IMR-90 (cell line): ENCODE results near the gene IL6.
"Not testable (repeated sequence)": the region's sequence is repeated elsewhere in the genome, so short reads cannot be mapped to it uniquely, and the experiment has no call there.

Source experiments
- CEBPB ChIP-seq: IDR thresholded peaks from 2 replicates; pipeline ENCODE4 v1.6.1; 2012; ENCODE audit warnings: low read depth, low read length, improper control_type of control experiment
- POLR2A ChIP-seq: IDR thresholded peaks from 2 replicates; pipeline ENCODE4 v1.6.1; 2012; ENCODE audit warnings: mild to moderate bottlenecking, low read depth, low read length
- RAD21 ChIP-seq: IDR thresholded peaks from 2 replicates; pipeline ENCODE4 v1.6.1; 2012; ENCODE audit warnings: low read length, improper control_type of control experiment
- TF ChIP-seq, protein P1 (sequence below): conservative IDR thresholded peaks from 2 replicates; pipeline ENCODE4 v1.5.1; 2012; ENCODE audit warnings: mild to moderate bottlenecking, low read depth, low read length, improper control_type of control experiment
- TF ChIP-seq, protein P2 (sequence below): fragments of 150-350 bp; IDR thresholded peaks from 2 replicates; pipeline ENCODE4 v1.6.1; 2016; ENCODE audit warnings: low read depth, mild to moderate bottlenecking, low read length, moderate library complexity, borderline replicate concordance

DNA sequence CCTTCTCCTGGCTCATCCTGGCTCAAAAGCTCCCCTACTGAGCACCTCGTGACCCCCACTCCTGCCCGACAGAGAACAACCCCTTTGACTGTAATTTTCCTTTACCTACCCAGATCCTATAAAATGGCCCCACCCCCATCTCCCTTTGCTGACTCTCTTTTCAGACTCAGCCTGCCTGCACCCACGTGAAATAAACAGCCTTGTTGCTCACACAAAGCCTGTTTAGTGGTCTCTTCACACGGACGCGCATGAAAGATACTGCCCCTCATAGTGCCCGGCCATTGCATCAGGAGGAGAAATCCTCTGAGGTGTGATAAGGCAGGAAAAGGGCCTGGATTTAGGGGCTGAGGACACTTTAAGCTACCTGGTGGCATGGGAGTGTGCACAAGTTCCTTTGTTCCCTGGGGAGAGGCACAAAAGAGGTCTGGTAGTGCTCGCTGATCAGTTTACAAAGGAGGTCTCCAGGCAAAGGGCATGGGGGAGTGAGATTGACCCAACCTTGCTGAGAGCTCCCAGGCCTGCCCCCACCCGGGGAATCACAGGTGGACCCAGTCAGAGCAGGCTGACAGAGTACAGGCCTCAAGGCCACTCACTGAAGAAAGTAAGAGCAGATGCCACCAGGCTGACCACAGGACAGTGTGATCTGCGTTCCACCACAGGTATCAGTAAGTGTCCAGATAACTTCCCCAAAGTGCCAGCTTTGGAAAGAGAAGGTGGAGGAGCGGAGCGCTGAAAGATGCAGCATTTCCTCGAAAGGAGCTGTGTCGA lies 17.8 kb upstream of the IL6 start:
- TF ChIP-seq, protein P1, sequence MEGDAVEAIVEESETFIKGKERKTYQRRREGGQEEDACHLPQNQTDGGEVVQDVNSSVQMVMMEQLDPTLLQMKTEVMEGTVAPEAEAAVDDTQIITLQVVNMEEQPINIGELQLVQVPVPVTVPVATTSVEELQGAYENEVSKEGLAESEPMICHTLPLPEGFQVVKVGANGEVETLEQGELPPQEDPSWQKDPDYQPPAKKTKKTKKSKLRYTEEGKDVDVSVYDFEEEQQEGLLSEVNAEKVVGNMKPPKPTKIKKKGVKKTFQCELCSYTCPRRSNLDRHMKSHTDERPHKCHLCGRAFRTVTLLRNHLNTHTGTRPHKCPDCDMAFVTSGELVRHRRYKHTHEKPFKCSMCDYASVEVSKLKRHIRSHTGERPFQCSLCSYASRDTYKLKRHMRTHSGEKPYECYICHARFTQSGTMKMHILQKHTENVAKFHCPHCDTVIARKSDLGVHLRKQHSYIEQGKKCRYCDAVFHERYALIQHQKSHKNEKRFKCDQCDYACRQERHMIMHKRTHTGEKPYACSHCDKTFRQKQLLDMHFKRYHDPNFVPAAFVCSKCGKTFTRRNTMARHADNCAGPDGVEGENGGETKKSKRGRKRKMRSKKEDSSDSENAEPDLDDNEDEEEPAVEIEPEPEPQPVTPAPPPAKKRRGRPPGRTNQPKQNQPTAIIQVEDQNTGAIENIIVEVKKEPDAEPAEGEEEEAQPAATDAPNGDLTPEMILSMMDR, result not testable (repeated sequence)
- not testable (repeated sequence) for TF ChIP-seq POLR2A, RAD21, CEBPB
- TF ChIP-seq, protein P2, sequence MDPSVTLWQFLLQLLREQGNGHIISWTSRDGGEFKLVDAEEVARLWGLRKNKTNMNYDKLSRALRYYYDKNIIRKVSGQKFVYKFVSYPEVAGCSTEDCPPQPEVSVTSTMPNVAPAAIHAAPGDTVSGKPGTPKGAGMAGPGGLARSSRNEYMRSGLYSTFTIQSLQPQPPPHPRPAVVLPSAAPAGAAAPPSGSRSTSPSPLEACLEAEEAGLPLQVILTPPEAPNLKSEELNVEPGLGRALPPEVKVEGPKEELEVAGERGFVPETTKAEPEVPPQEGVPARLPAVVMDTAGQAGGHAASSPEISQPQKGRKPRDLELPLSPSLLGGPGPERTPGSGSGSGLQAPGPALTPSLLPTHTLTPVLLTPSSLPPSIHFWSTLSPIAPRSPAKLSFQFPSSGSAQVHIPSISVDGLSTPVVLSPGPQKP, result not testable (repeated sequence)
